B cell (primary cell): ENCODE results near the gene BPIFB3. TPM values are rescaled to one million over a fixed set of nuclear protein-coding genes. Genes with fewer than 3 reads are reported as not detected.

Source experiments
- ATAC-seq: fragments of 200-7000 bp; cut with Tn5 transposase; one replicate; pipeline ENCODE4 v1.10.0; 2021; ENCODE audit warnings: low read depth, mild to moderate bottlenecking, moderate number of reproducible peaks, moderate library complexity
- CTCF ChIA-PET: fragments of 350-600 bp; sonication (Branson Sonifier 250); formaldehyde crosslinking; loops from one replicate; lab custom pipeline; 2021; ENCODE audit warnings: antibody characterized with exemption, inconsistent platforms; lab: Charles Lee
- POLR2A ChIA-PET: fragments of 350-600 bp; sonication (Branson Sonifier 250); formaldehyde crosslinking; loops from one replicate; lab custom pipeline; 2021; ENCODE audit warnings: antibody characterized with exemption; lab: Charles Lee
- DNase-seq: peaks from one replicate; pipeline ENCODE4 v3.0.0; 2013
- H2AFZ ChIP-seq: 2 replicates; pipeline ENCODE4 v1.6.1; 2012; ENCODE audit warnings: mild to moderate bottlenecking, low read depth, low read length; ENCODE audit not compliant: insufficient read depth, poor library complexity, severe bottlenecking
- H3K27ac ChIP-seq, 2 donors: 1 replicate in 1 of 2; 2 replicates in 1 of 2; pipeline ENCODE4 v1.5.1; 2012 to 2013; ENCODE audit warnings: low read length in 2 of 2, mild to moderate bottlenecking in 2 of 2, moderate library complexity in 1 of 2
- H3K27me3 ChIP-seq, 4 experiments: fragments of 200-600 bp in 1 of 4; sonication (generic) in 1 of 4; replicated peaks in 1 of 4; 1 replicate in 2 of 4; 2 replicates in 2 of 4; pipeline versions ENCODE4 v1.6.1 to v1.7.0; 2013 to 2016; ENCODE audit warnings: low read length in 3 of 4, mild to moderate bottlenecking in 2 of 4, mixed read lengths in 1 of 4, moderate library complexity in 1 of 4; ENCODE audit not compliant: insufficient read depth in 4 of 4, control insufficient read depth in 3 of 4; ENCODE audit errors: control extremely low read depth in 1 of 4
- H3K36me3 ChIP-seq, 2 experiments: replicated peaks in 1 of 2; 1 replicate in 1 of 2; 2 replicates in 1 of 2; pipeline versions ENCODE4 v1.6.1 to v1.7.1; 2013; ENCODE audit warnings: low read length in 1 of 2; ENCODE audit not compliant: insufficient read depth in 2 of 2, control insufficient read depth in 1 of 2; ENCODE audit errors: control extremely low read depth in 1 of 2, extremely low read depth in 1 of 2
- H3K4me1 ChIP-seq, 2 donors: fragments of 200-600 bp in 1 of 2; sonication (generic) in 1 of 2; 1 replicate in 1 of 2; 2 replicates in 1 of 2; pipeline versions ENCODE4 v1.5.1 to v1.6.1; 2013 to 2017; ENCODE audit warnings: low read length in 2 of 2; ENCODE audit not compliant: control insufficient read depth in 2 of 2, insufficient read depth in 2 of 2
- H3K4me2 ChIP-seq: replicated peaks from 2 replicates; pipeline ENCODE3; 2012; ENCODE audit warnings: mild to moderate bottlenecking, low read depth, low read length; ENCODE audit not compliant: poor library complexity, severe bottlenecking
- H3K4me3 ChIP-seq, 5 experiments: fragments of 200-600 bp in 1 of 5; sonication (generic) in 1 of 5; 1 replicate in 3 of 5; 2 replicates in 2 of 5; pipeline versions ENCODE4 v1.5.1 to v1.7.0; 2011 to 2016; ENCODE audit warnings: low read length in 4 of 5, mild to moderate bottlenecking in 4 of 5, low read depth in 2 of 5, control low read depth in 1 of 5, moderate library complexity in 1 of 5; ENCODE audit not compliant: insufficient read depth in 1 of 5; ENCODE audit errors: control extremely low read depth in 1 of 5, extremely low read depth in 1 of 5
- H3K79me2 ChIP-seq: fragments of 200-600 bp; sonication (generic); one replicate; pipeline ENCODE4 v1.6.0; 2016; ENCODE audit warnings: low read length; ENCODE audit not compliant: control insufficient read depth, insufficient read depth
- H3K9ac ChIP-seq: fragments of 200-600 bp; sonication (generic); 2 replicates; pipeline ENCODE4 v1.6.1; 2017; ENCODE audit warnings: mild to moderate bottlenecking, low read length, moderate library complexity
- H3K9me3 ChIP-seq, 3 donors: one replicate each; pipeline versions ENCODE4 v1.6.1 to v1.7.1; 2013; ENCODE audit warnings: low read length in 2 of 3; ENCODE audit not compliant: control insufficient read depth in 2 of 3, insufficient read depth in 1 of 3; ENCODE audit errors: control extremely low read depth in 1 of 3
- H4K20me1 ChIP-seq: 2 replicates; pipeline ENCODE4 v1.6.0; 2012; ENCODE audit warnings: mild to moderate bottlenecking, low read length; ENCODE audit not compliant: insufficient read depth, control insufficient read depth, poor library complexity, severe bottlenecking
- H3K27ac Mint-ChIP-seq: one replicate; pipeline ENCODE4 v1.8.0; 2021; ENCODE audit warnings: mixed read lengths
- H3K27me3 Mint-ChIP-seq: one replicate; pipeline ENCODE4 v1.8.0; 2021; ENCODE audit warnings: mixed read lengths
- H3K4me1 Mint-ChIP-seq: one replicate; pipeline ENCODE4 v1.8.0; 2021; ENCODE audit warnings: mixed read lengths
- H3K4me3 Mint-ChIP-seq: one replicate; pipeline ENCODE4 v1.8.0; 2021; ENCODE audit warnings: mixed read lengths
- H3K9me3 Mint-ChIP-seq: one replicate; pipeline ENCODE4 v1.8.0; 2022; ENCODE audit warnings: mixed read lengths; ENCODE audit not compliant: insufficient read depth
- CTCF ChIP-seq: fragments of 200-600 bp; IDR thresholded peaks from one replicate; pipeline ENCODE4 v1.8.0; 2022; ENCODE audit warnings: antibody characterized with exemption, mild to moderate bottlenecking
- EZH2 ChIP-seq: IDR thresholded peaks from 2 replicates; pipeline ENCODE4 v1.6.1; 2012; ENCODE audit warnings: borderline replicate concordance, low read depth, mild to moderate bottlenecking, moderate library complexity, low read length; ENCODE audit not compliant: insufficient read depth, poor library complexity, severe bottlenecking
- WGBS: methylation state at CpG from one replicate; pipeline ENCODE4 v1.1.5; 2013; ENCODE audit warnings: missing lambda C conversion rate; ENCODE audit not compliant: insufficient coverage; 5-methylcytosine and 5-hydroxymethylcytosine counted together
- intact Hi-C: fragments of 100-400 bp; cut with micrococcal nuclease; formaldehyde crosslinking; loops from one replicate; pipeline ENCODE4 v1.10.0; 2022
- polyA plus RNA-seq: library from polyadenylated mRNA; depleted of rRNA; stranded (reverse); fragments of >200 nt; gene quantifications from 2 replicates; pipeline ENCODE4 v1.2.3, GENCODE V29; 2012
- total RNA-seq, 2 donors: library from RNA; stranded (reverse); fragments of 120-200 nt in 1 of 2; gene quantifications; 1 replicate in 1 of 2; 2 replicates in 1 of 2; pipeline versions ENCODE4 v1.2.3 to v1.2.4, GENCODE V29; 2013 to 2022

The BPIFB3 gene
- total and polyA plus RNA-seq, 2 donors (not counting 1 experiment from before 2014, with no cell fraction given), result not detected

- Mint-ChIP-seq H3K27me3 (peaks cover 16% of the 10 kb centered on the region), H3K4me3 (no peak overlapping the region), H3K9me3 (peaks cover 4% of the 10 kb centered on the region), H3K4me1 (no peaks in the 10 kb centered on the region), H3K27ac (no peak overlapping the region)
- TF ChIP-seq CTCF (no peak), EZH2 (no peak)
- ChIA-PET POLR2A (no interaction called here), CTCF (no interaction called here)
- Histone ChIP-seq H3K4me3 (no peak overlapping the region), H4K20me1 (no peaks in the 10 kb centered on the region), H2AFZ (no peak overlapping the region), H3K4me1 (no peaks in the 10 kb centered on the region), H3K27ac (no peak overlapping the region), H3K4me2 (no peak overlapping the region), H3K79me2 (no peaks in the 10 kb centered on the region), H3K36me3 (no peaks in the 10 kb centered on the region), H3K9me3 (peaks cover 0 to 8% (median 4%) of the 10 kb centered on the region in 3 donors), H3K9ac (no peak overlapping the region), H3K27me3 (peaks cover 0 to 7% (median 0%) of the 10 kb centered on the region in 4 experiments)
- intact Hi-C loops, result no loop called here
- no peak for DNase-seq
- no peak for ATAC-seq
- 73% methylated on average over 3 of the region's 5 CpGs for WGBS
Observed at GRCh38 chr20:33033381-33033780, 20.3 kb upstream of the BPIFB3 start.

- CTCF ChIA-PET, result no interaction called here
- Mint-ChIP-seq H3K27me3 (peaks cover 19% of the 10 kb centered on the region), H3K4me1 (no peaks in the 10 kb centered on the region), H3K4me3 (no peak overlapping the region), H3K27ac (no peak overlapping the region), H3K9me3 (peaks cover 4% of the 10 kb centered on the region)
- Histone ChIP-seq H3K36me3 (no peaks in the 10 kb centered on the region), H3K79me2 (no peaks in the 10 kb centered on the region), H3K27ac (no peak overlapping the region), H2AFZ (no peak overlapping the region), H3K4me2 (no peak overlapping the region), H3K9me3 (peaks cover 0 to 8% (median 4%) of the 10 kb centered on the region in 3 donors), H3K4me1 (no peaks in the 10 kb centered on the region), H3K4me3 (no peak overlapping the region), H3K9ac (no peak overlapping the region), H4K20me1 (no peaks in the 10 kb centered on the region), H3K27me3 (peaks cover 0 to 7% (median 0%) of the 10 kb centered on the region in 4 experiments)
- intact Hi-C loops, result no loop called here
- ATAC-seq (no peak), DNase-seq (no peak)
- POLR2A ChIA-PET, result no interaction called here
- 100% methylated on average over 1 of the region's 5 CpGs for WGBS
- TF ChIP-seq CTCF, result no peak
- TF ChIP-seq EZH2, result no peak
Observed at GRCh38 chr20:33034115-33034514, 19.6 kb upstream of the BPIFB3 start.
